Astrocyte of the cerebellum (primary cell): ENCODE results near the gene TSPAN4.

ENCODE experiments used
- DNase-seq: peaks from one replicate; pipeline ENCODE4 v3.0.0-alpha.2; 2011; ENCODE audit warnings: low read depth
- H3K4me3 ChIP-seq: 2 replicates; pipeline ENCODE4 v1.5.1; 2011; ENCODE audit warnings: mild to moderate bottlenecking, low read depth, low read length, moderate library complexity
- CTCF ChIP-seq: IDR thresholded peaks from 2 replicates; pipeline ENCODE4 v1.5.1; 2012; ENCODE audit warnings: low read length, low read depth, moderate library complexity, mild to moderate bottlenecking; ENCODE audit errors: missing control alignments
- in situ Hi-C: cut with HindIII; loops from 2 replicates; pipeline ENCODE4 v1.10.0; 2017; ENCODE audit warnings: low sequenced_read_pairs

The TSPAN4 gene

GRCh38 chr11:865462-866430 is 23.1 kb downstream of the TSPAN4 start:
- TF ChIP-seq CTCF: no peak
- DNase-seq: no peak
- in situ Hi-C loops: no loop called here

GRCh38 chr11:866481-866880 is 23.8 kb downstream of the TSPAN4 start:
- in situ Hi-C loops: no loop called here
- DNase-seq: no peak
- no peak for TF ChIP-seq CTCF
- no peak overlapping the region for H3K4me3 ChIP-seq

More at GRCh38 chr11:865462-866430, 23.1 kb downstream of the TSPAN4 start:
- H3K4me3 ChIP-seq: no peak overlapping the region

- no peak for TF ChIP-seq CTCF
- H3K4me3 ChIP-seq: no peak overlapping the region
- in situ Hi-C loops: no loop called here
- DNase-seq: no peak
Observed at GRCh38 chr11:867856-868358, 25.3 kb downstream of the TSPAN4 start.

- no peak for DNase-seq
- in situ Hi-C loops: no loop called here
- no peak overlapping the region for H3K4me3 ChIP-seq
- TF ChIP-seq CTCF: no peak
Observed at GRCh38 chr11:868394-868793, 25.7 kb downstream of the TSPAN4 start.

- no peak for DNase-seq
- no peak overlapping the region for H3K4me3 ChIP-seq
- TF ChIP-seq CTCF: no peak
- in situ Hi-C loops: no loop called here
Observed at GRCh38 chr11:868802-869201, 26.1 kb downstream of the TSPAN4 start.

GRCh38 chr11:869399-870126 is 26.9 kb downstream of the TSPAN4 start:
- in situ Hi-C loops: no loop called here
- no peak for TF ChIP-seq CTCF
- no peak for DNase-seq
- H3K4me3 ChIP-seq: no peak overlapping the region
